GM12872 (cell line): Measurements from ENCODE around the gene ZCCHC7.
A peak's percentile ranks its signal among the peaks of the same experiment; 100 is the strongest.

Source experiments
- CTCF ChIP-seq: IDR thresholded peaks from 3 replicates; pipeline ENCODE4 v1.5.1; 2011; ENCODE audit warnings: low read depth, mild to moderate bottlenecking, low read length, moderate library complexity; ENCODE audit not compliant: insufficient read depth

Gene ZCCHC7

DNA sequence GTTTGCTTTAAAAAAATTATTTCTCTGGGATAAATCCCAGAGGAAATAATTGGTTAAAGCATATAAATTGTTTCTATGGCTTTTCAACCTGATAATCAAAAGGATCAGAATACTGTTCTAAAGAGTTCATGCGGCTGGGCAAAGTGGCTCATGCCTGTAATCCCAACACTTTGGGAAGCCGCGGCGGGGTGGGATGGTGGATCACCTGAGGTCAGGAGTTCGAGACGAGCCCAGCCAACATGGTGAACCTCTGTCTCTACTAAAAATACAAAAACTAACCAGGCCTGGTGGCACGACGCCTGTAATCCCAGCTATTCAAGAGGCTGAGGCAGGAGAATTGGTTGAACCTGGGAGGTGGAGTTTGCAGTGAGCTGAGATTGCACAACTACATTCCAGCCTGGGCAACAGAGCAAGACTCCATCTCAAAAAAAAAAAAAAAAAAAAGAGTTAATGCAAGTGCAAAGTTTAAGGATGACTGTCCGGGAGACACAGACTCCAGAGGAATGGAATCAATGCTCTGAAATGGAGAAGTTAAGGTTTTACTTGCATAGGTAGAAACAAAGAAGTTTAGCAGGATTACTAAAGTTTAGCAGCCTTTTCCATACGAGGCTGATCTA lies 285.5 kb downstream of the ZCCHC7 start:
- no peak for TF ChIP-seq CTCF

DNA sequence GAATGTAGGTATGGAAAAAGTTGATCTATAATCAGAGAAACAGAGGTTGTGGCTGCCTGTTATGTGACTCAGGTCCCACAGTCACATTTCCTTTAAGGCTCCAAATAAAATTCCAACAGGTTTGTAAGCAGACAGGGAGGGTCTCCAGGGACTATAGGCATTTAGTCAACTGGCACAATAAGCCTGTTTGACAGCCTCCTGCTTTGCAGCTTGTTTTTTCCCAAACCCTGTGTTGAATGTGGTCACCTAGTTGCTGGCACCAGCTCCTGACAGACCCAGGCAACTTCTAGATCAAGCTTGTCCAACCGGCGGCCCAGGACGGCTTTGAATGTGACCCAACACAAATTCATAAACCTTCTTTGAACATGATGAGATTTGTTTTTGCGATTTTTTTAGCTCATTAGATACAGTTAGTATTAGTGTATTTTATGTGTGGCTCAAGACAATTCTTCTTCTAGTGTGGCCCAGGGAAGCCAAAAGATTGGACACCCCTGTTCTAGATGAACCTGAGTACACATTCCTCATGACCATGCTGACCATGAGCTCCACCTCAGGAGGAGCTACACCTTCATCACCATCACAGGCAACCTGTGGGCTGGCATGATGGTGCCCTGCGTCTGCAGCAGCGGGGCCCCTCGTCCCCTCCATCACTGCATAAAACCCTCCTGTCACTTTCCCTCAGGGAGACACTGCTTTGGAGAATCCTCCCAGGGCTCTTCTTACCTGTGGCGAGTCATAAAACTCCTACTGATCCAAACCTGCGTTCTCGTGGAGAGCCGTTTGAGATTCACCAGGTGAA lies 286.4 kb downstream of the ZCCHC7 start:
- no peak for TF ChIP-seq CTCF

DNA sequence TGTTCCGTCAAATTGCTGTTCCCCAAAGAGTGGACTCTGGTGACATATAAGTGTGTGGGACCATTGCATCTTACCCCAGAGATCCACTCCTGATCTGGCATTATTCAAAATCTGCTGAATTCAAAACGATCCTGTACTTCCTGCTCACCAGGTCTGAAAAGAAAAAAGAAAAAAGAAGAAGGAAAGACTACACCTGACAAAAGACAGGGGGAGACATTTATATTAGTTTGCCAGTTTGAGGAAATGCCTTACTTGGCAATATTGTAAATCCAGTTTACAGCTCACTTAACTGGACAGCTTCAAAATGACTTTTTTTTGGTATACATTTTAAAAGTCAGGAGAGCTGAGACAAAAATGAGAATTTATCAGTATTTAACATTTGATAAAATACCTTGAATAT lies 287.1 kb downstream of the ZCCHC7 start:
- peak; percentile 38; the same call in 1 of the 3 replicates for TF ChIP-seq CTCF
